ENCODE data around the gene ALDH18A1.

Gene ALDH18A1

DNA sequence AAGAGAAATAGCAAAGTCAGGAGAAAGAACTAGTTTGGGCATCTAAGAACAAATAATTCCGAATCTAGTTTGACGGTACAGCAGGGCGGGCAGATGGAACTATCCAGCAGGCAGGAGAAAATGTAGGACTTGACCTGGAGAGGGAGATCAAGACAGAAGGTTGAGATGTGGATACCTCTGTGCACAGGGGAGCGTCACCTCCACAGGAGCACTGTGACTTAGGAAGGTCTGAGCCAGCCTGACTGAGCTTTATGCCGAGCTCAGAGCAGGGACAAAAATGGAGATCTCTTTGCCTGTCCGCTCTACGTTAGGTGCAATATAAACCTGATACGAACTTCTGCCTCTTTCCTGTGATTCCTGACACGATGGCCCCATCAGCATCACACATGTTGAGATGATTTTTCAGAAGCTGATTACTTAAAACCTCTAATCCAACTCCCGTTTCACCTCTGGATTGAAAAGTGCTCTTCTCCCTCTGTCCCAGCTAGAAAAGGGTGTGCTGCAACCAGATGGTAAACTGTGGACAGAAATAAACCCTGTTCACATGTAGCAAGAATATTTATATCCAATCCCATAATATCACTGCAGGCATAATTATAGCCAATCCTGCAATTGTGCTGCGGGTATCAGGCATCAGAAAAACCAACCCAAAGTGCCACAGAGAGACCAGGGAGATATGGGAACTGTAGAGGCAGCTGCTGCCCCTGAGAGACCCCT lies 81.7 kb downstream of the ALDH18A1 start:
- no peak for DNase-seq

DNA sequence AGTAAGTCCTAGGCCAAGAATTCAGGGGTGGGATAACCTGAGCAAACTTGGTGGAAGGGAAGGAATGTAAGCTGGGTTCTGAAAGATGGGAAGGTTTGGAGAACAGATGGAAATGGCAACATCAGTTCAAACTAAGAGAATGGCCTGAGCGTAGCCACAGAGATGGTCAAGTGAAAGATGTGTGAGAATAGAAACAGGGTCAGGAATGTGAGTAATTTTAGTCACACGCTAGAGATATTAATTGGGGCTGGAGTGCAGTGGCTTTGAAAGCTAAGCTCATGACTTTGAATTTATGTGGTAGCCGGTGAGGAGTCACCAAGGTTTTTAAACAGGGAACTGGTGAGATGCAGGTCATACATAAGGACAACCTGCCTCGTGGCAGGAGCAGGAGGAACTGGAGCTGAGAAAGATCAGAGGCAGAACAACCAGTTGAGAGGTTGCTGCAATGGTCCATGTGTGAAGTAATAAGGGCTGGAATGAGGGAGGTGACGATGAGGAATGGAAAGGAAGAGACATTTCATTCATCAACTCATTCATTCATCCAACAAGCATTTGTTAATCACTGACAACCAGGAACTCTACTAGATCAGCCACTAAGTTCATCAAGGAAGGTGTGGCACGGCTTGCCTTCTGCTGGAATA lies 82.4 kb downstream of the ALDH18A1 start:
- DNase-seq = no peak

DNA sequence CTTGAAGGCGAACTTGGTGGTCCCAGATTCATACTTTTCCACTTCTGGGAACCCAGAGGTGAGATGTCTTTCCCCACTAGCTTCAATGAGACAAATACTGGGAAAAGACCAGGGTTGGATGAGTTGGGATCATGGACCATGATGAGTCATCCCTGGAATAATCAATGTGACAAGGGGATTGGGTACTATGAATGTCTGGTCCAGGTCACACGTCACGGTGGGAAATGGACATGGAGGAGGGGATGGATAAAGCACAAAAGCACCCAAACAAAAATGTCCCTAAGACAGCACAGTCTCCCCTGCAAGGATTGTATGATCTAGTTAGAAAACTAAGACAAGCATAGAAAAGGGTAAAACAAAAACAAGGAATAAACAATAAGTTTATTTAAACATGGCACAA lies 83.0 kb downstream of the ALDH18A1 start:
- no peak for DNase-seq

DNA sequence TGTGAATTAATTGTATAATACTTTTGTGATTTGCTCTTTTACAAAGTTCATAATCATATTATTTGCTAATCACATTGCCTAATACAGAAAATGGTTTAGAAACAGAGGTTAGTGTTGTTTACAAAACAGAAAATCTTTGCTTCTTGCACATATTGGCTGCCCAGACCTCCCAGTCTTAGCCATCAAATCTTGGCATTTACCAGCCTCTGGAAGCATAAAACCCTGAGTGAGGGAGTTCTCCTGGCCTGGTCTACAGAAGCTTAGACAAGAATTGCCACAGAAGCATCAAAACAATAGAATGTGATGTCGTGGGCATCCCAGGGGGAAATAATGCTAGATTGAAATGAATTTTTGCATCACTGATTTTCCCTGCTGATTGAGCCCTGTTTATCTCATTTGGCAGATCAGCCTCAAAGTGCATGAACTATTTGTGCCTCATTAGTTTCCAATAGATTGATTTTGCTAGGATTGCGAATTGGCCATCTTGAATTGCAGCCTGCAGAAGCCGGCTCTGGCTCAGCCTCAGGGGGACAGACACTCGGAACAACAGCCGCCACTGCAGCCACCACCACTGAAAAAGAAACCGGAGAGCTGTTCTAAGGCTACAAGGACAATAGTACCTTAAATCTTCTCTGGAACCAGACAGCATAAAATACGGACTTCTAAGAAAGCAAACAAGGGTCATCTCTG lies 84.2 kb downstream of the ALDH18A1 start:
- no peak for DNase-seq

DNA sequence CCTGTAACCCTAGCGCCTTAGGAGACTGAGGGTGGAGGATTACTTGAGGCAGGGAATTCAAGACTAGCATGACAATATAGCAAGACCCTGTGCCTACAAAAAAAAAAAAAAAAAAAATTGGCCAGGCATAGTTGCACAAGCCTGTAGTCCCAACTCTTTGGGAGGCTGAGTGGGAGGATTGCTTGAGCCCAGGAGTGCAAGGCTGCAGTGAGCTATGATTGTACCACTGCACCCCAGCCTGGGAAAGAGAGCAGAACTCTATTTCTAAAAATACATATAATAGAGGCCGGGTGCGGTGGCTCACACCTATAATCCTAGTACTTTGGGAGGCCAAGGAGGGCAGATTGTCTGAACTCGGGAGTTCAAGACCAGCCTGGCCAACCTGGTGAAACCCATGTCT lies 85.1 kb downstream of the ALDH18A1 start:
- DNase-seq = no peak

DNA sequence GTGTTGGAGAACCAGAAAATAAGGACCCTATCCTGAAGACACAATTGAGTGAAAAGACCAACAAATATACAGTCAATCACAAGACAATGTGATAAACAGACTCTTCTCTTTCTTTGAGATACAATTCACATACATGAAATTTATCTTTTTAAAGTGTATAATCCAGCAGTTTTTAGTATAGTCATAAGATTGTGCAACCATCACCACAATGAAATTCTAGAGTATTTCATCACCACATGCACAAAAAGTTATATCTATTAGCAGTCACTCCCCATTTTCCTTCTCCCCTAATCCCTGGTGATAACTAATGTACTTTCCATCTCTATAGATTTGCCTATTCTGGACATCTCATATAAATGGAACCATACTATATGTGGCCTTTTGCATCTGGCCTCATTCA lies 87.1 kb downstream of the ALDH18A1 start:
- no peak for DNase-seq

DNA sequence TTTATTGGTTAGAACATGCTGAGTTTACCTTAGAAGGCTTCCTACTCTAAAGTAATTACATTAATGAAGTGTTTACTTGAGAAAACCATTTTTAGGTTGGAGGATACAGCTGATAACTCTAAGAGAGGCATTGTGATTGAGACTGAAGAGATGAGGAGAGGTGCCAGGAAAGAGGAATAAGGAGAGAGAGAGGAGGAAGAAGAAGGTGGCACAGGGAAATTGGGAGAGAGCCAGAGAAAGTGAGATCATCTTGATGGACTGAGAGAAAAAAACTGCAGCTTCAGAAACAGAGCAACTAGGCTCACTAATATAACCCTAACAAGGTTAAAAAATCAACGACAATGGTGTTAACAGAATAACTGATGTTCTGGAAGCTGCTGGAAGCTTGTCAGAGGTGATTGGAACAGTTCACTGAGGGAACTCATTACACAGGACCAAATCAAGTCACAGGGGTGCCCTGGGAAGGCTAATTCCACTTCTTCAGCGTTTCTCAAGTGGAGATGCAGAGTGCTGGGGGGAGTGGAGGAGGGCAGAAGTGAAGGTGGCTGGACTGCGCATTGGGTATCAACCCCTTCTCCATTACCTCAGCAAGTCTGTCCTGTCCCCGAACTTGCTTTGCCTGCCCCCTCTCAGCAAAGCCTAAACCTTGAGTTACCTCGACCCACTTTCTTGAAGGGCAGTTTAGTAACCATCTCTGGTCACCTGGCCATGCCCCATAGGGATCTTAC lies 88.4 kb downstream of the ALDH18A1 start:
- DNase-seq = no peak

DNA sequence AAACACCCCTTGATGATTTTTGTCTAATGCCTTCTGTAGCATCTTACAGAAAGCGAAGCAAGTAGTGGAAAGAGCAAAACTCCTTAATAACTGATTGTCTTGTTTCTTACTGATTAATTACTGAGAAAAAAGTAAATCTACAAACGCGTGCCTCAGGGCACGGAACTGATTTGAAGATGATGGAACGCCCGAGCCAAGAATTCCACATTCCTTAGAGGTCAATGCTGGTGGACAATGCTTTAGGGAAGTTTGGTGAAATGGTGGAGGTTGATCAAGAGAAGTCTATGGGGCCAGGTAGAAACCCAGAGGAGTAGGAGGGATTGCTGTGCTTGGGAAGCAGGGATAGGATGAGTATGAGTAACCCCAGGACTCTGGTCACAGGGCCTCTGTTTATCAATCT lies 90.4 kb downstream of the ALDH18A1 start:
- no peak for DNase-seq

DNA sequence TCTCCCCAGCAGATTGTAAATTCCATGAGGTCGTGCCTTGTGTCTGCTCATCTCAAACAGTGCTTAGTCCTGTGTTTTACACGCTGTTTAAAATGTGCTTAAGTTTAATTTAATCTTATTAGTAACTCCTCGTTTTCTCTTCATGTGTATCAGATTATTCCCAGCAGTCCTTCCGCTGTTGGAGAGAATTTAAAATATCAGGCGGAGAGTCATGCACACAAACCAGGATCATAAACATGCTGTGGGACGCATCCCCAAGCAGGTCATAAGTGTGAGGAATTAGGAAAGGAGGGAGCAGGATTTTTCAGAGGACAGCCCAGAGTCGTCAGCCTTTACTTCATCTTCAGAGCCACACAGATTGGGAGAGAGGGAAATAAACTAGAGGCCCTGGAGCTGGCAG lies 91.2 kb downstream of the ALDH18A1 start:
- no peak for DNase-seq

DNA sequence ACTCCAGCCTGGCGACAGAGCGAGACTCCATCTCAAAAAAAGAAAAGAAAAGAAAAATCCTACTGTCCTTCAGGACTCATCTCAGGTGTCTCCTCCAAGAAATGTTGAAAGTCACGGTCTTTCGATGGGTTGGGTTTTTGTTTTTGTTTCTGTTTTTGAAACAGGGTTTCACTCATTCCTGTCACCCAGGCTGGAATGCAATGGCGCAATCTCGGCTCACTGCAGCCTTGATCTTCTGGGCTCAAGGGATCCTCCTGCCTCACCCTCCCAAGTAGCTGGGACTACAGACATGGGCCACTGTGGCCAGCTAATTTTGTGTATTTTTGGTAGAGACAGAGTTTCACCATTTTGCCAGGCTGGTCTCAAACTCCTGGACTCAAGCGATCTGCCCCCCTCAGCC lies 92.2 kb downstream of the ALDH18A1 start:
- DNase-seq = no peak

DNA sequence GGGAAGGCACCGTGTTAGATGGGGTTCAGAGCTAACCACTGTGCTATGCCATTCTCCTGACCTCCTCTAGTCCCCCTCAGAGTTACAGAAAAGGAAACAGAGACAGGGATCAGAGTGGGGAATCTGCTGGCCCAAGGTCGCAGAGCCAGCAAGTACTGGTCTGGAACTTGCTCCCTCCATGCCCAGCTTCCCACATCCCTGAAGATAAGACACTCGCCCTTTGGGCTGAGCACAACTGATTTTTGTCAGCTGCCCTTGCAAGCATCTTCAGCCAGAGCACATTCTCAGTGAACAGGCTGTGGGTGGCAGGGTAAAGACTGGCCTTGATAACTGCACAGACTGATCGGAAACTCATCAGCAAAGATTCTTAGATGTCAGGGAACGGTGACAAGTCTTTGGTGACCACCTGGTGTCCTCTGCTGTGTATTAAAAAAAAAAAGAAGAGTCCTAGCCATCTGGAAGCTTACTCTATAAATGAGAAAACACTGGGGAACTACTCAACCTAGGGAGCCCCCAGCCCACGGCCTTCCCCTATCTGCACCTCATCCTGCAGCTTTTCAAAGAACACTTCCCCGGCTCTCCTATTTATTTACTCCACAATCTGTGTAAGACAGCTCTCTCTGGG lies 94.1 kb downstream of the ALDH18A1 start:
- DNase-seq = no peak

DNA sequence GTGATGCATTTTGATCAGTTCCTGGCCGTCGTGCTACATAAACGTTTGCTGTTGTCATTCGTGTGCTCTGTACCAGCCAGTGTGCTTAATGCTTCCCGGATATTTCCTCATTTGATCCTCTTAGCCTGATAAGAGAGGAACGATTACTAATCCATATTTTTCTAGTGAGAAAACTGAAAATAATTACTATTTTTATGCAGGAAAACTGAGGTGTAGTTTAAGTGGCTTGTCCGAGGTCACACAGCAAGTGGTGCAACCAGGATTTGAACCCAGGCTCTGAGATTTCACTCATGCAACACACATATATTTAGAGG lies 94.7 kb downstream of the ALDH18A1 start:
- no peak for DNase-seq

DNA sequence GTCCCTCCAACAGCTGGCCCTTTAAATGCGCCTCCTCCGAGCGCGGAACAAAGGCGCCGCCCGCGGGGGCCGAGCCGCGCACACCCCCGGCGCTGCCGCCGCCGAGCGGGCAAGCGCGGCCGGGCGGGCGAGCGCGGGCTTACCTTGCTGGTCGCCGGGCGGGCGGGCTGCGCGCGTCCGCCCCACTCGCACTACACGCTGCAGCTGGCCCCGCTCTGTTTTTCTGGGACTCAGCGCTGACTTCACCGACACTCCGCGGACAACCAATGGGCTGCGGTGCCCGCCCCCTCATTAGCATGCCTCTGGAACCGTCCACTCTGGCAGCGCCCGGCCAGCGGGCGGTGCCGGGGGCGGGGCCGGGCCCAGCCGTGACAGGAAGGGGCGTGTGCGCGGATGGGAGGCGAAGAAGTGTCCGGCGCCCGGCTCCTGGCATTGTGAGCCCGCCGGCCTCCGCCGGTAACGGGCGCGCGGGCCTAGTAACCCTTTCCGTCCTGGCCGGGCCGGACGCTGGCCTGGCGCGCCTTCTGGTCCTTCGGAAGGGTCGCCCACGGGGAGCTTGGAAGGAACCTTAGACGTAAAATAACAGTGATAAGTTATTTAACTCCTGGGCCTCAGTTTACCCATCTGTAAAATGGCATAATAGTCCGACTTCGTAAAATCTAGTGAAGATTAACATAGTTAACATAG lies 95.2 kb downstream of the ALDH18A1 start, which contains the start of gene SORBS1:
SORBS1 (minus strand) TSS at position 195 of the 687 bp plus-strand sequence. CDS start 120,236 bp downstream, outside the sequence.
- DNase-seq = peak; percentile 77

DNA sequence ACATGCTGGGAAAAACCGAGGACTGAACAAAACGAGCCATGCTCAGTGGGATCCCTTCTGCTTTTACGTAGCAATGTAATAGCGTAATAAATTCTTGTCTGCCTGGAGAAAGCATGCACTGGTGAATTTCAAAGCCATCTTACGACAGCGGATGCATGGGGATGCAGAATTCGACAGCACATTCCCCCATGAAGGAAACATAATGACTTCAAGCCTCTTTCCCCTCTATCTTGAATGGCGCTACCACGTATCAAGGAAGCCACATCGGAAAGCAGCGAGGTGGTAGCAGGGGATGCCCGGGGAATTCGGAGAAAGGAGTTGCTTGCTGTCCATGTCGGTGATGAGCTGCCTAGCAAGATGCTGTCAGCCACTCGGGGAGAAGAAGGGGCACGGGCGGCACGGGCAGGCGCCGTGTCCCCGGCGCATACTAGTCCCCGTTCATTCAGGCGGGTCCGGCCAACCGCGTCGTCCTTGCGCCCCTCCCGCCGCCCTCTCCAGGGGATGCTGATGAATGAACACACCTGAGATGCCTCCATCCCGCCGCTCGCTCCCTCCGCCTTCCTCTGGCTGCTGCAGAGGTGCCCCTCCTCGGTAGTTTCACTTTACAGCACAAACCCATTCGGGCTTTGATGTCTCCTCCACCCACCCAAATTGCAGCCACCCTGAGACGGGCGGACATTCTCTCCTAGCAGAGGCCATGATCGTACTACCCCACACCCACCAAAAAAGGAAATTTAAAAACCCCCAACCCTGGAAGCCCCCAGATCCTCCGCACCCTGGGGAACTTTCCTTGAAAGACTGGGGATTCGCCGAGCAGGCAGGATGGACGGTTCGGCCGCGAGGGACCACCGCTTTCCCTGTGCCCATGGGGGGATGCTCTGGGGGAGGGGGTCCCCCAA lies 96.0 kb downstream of the ALDH18A1 start:
- DNase-seq = peak; percentile 42

DNA sequence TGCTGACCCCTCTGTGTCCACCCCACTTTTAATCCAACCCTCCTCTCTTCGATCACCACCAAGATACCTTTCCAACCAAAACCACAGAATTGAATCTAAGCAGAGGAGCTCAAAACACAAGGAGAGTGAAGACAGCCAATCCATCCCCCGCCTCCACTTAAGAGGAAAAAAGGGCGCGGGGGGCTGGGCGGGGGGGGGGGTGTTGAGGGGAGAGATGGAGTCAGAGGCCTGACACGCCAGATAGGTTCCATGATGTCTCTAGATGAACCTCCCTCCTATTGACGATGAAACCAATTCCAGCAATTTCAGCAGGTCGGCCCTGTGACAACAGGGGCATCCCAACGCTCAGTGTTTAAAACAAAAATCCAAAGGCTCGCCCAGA lies 96.6 kb downstream of the ALDH18A1 start:
- no peak for DNase-seq

DNA sequence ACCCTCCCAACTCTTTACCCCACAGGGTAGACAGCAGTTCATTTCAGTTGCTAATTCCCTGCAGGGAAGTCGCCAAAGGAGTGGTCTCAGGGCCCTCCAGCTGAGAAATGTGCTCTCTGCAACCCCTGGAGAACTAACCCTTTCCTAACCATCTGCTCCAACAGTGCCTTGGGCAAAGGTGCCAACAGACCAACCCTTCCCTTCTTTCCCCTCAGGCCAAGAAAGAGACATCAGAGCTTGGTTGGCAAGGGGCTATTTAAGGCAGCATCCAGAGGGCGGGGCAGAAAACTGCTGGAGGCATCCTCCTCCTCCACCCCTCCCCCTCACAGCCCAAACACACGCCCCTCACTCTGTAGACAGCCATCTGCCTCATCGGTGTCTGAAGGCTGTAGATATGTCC lies 97.0 kb downstream of the ALDH18A1 start:
- DNase-seq = no peak

DNA sequence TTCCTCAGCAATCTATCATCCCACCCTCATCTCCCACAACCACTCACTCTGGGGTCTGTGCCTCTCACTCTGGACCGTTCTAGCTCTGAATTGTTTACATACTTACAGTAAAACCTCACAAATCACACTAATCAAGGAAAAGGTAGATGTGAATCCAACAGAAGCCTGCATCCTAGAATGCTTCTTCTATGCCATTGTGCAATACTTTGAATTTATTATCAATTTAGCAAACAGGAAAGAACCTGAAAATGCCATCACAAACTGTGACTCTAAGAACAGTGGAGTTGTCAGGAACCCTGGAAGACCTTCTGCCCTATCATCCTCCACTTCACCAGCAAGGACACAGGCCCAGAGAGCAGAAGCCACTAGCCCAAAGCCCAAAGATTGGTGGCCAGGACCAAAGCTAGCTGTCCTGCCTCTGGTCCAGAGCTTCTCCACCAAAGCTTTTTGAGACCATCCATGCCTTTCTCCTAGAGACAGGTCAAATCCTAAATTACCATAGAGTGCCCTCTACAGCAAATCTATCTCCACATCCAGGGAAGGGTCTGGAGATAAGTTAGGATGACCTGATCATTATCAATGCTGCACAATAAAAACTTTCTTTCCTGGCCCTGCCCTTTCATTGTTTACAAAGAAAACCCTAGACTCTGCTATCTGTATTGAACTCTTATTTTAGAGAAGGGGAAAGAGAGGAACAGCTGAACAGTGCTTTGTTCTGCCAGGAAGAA lies 97.8 kb downstream of the ALDH18A1 start:
- DNase-seq = no peak

DNA sequence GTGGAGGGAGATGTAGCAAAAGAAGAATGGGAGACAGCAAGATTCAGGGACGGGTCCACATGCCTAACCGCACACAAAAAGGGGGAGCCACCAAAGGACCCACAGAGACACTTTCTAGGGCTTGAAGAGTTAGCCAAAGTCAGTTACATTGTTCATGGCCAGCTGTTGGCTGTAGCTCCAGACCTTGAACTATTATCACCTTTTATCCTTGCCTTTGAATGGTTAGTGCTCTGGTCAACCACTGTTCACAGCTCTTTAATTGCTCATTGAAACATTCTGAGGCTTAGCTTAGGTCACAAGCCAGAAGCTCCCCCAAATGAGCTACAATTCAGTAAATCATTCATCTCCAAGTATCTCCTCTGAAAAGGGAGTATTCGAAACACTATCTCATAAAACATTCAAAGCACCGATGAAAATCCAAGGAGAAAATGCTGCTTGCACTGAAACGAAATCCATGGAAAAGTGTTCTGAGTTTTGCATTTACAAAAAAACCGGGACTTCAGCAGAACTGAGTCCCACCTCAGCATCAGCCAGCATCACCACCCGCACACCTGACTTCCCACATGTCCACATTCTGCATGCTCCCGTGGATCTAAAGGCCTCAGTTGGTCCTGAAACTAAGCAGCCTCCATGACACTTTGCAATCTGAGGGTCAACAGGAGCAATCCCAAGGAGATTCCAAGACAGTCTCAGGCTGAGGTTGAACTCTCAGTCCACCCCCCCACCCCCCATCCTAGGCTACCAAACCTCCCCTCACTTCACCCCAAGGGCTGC lies 99.3 kb downstream of the ALDH18A1 start:
- no peak for DNase-seq

All from stimulated activated CD4-positive, alpha-beta T cell treated with anti-CD3 and anti-CD28 coated beads, Interleukin-4, amount 100 ng/mL, for 1 hour (primary cell).